BJ (cell line): ENCODE data around the gene RBMS1. TPM values are rescaled to one million over a fixed set of nuclear protein-coding genes. Genes with fewer than 3 reads are reported as not detected.

Experiments used
- CTCF ChIA-PET: fragments of 350-600 bp; formaldehyde crosslinking; extraction: SDS; loops from one replicate; lab custom pipeline; 2021; ENCODE audit warnings: antibody characterized with exemption, inconsistent platforms; lab: Yijun Ruan, JAX
- POLR2A ChIA-PET: fragments of 300-600 bp; sonication (Branson Sonifier 250); formaldehyde crosslinking; extraction: SDS; loops from one replicate; lab custom pipeline; 2021; ENCODE audit warnings: antibody characterized with exemption; lab: Charles Lee
- DNase-seq: peaks from one replicate; pipeline ENCODE4 v3.0.0-alpha.2; 2011; ENCODE audit warnings: low read depth
- H3K27me3 ChIP-seq: 2 replicates; pipeline ENCODE4 v1.6.0; 2011; ENCODE audit warnings: low read length; ENCODE audit not compliant: control insufficient read depth, insufficient read depth
- H3K36me3 ChIP-seq: 2 replicates; pipeline ENCODE4 v1.5.1; 2011; ENCODE audit warnings: low read length; ENCODE audit not compliant: control insufficient read depth, insufficient read depth
- H3K4me3 ChIP-seq: 2 replicates; pipeline ENCODE4 v1.5.1; 2011; ENCODE audit warnings: low read depth, mild to moderate bottlenecking, control low read depth, low read length
- CTCF ChIP-seq: IDR thresholded peaks from 2 replicates; pipeline ENCODE4 v1.5.1; 2011; ENCODE audit warnings: low read depth, mild to moderate bottlenecking, control low read depth, inconsistent platforms, low read length, moderate library complexity; ENCODE audit not compliant: insufficient read depth
- polyA plus RNA-seq: library from polyadenylated mRNA; depleted of rRNA; stranded (reverse); fragments of >200 nt; gene quantifications from 2 replicates; pipeline ENCODE4 v1.2.3, GENCODE V29; 2011

Gene RBMS1
- polyA plus RNA-seq, 1 experiment, result 80.1 TPM

DNA sequence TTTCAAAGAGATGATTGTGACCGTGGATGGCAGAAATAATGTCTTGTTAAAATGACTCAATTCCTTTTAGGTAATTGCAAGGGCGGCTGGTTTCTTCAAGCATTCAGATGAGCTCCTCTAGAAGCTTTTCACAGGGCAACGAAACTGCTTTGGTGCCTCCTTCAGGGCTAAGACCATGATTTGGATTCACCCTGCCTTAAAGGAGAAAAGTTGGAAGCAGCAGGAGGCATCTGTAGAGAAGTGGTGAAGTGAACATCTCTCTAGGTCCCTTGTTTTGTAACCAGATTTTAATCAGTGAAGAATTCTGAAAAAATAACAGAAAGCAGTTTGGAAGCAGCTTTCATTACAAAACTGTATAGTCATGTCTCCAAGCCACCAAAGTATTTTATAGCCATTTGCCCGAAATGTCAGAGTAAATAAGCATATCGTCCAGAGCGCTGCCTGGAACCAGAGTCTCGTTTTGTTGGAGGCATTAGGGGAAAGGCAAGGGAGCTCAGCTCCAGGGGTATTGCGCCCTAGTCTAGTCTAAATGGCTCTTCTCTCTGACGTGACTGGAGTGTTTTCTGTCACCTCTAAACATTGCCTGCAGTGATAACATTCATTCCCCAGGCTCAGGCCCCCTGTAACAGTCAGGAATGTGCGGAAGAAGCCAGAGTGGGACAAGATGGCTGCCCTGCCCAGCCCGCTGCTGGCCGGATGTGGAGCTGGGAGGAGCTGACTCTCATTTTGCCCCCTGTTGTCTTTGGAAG, 235.7 kb downstream of the RBMS1 start:
- no peak overlapping the region for H3K4me3 ChIP-seq
- no peaks in the 10 kb centered on the region for H3K27me3 ChIP-seq
- H3K36me3 ChIP-seq, result no peaks in the 10 kb centered on the region; the same call in 1 of the 2 replicates
- POLR2A ChIA-PET, result interaction anchor here (0.6 kb wide), 1 partner anchor 712 kb away, joined by 3 read pairs; no protein-coding TSS in a partner anchor
- DNase-seq, result no peak
- no peak for TF ChIP-seq CTCF
- CTCF ChIA-PET, result interaction anchor here (0.7 to 1.3 kb wide), 4 partner anchors 10 to 148 kb away, joined by 3 to 5 read pairs (median 4); no protein-coding TSS in a partner anchor

- no peaks in the 10 kb centered on the region for H3K27me3 ChIP-seq
- ChIA-PET CTCF (interaction anchor here (0.7 to 2.5 kb wide), 7 partner anchors 8 to 147 kb away, joined by 3 to 10 read pairs (median 4); no protein-coding TSS in a partner anchor), POLR2A (interaction anchor here (0.6 kb wide), 1 partner anchor 713 kb away, joined by 3 read pairs; no protein-coding TSS in a partner anchor)
- no peak for DNase-seq
- TF ChIP-seq CTCF, result no peak
- H3K4me3 ChIP-seq, result no peak overlapping the region
- no peaks in the 10 kb centered on the region; the same call in 1 of the 2 replicates for H3K36me3 ChIP-seq
Observed at GRCh38 chr2:160257041-160257742, 236.4 kb downstream of the RBMS1 start.

DNA sequence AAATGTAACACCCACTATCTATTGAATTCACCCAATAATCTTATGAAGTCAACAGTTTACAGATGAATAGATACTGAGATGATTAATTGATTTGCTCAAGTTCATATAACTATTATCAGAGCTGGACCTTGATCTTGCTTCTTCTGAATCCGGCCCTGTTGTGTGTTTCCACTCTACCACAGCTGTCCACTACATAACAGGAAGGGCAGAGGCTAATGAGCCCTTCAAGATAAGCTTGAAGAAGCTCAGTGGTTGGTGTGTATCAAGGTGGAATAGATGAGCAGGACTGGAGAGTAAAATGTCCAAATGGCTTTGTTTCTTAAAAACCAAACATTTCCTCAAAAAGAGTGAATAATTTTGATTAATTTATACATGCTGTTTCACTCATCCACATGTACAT, 237.1 kb downstream of the RBMS1 start:
- no peak for TF ChIP-seq CTCF
- Histone ChIP-seq H3K36me3 (no peaks in the 10 kb centered on the region), H3K27me3 (no peaks in the 10 kb centered on the region), H3K4me3 (no peak overlapping the region)
- no peak for DNase-seq
- ChIA-PET POLR2A (no interaction called here), CTCF (interaction anchor here (1.1 to 2.5 kb wide), 3 partner anchors 9 to 146 kb away, joined by 3 to 10 read pairs (median 3); no protein-coding TSS in a partner anchor)

GRCh38 chr2:160255408-160255807, 238.2 kb downstream of the RBMS1 start:
- Histone ChIP-seq H3K4me3 (no peak overlapping the region), H3K27me3 (no peaks in the 10 kb centered on the region), H3K36me3 (no peaks in the 10 kb centered on the region)
- ChIA-PET CTCF (interaction anchor here (0.9 to 2.5 kb wide), 4 partner anchors 10 to 145 kb away, joined by 3 to 10 read pairs (median 6); no protein-coding TSS in a partner anchor), POLR2A (no interaction called here)
- TF ChIP-seq CTCF, result no peak
- DNase-seq, result no peak
